K562 (cell line): ENCODE results near the gene FRMPD4. TPM values are rescaled to one million over a fixed set of nuclear protein-coding genes. Genes with fewer than 3 reads are reported as not detected.

Source experiments
- ATAC-seq: fragments of 200-7000 bp; cut with Tn5 transposase; 3 replicates; pipeline ENCODE4 v1.9.1; 2020; ENCODE audit warnings: moderate library complexity
- BruUV-seq: library from RNA; stranded (reverse); fragments of 400-500 nt; replicated peaks from 2 replicates; lab custom pipeline; 2021; lab: Mats Ljungman, UMichigan
- CTCF ChIA-PET: fragments of 300-600 bp; formaldehyde crosslinking; extraction: SDS; loops from one replicate; lab custom pipeline; 2021; ENCODE audit warnings: low intra/inter-chr PET ratio; lab: Yijun Ruan, JAX
- POLR2A ChIA-PET: fragments of 300-600, 350-650 bp; sonication (Branson Sonifier 250); formaldehyde crosslinking; extraction: SDS; loops from one replicate; lab custom pipeline; 2021; ENCODE audit warnings: antibody characterized with exemption, inconsistent platforms; lab: Yijun Ruan, JAX
- DNase-seq, 4 experiments: peaks; one replicate each; pipeline versions ENCODE4 v3.0.0 to v3.0.0-alpha.2; 2011 to 2018; ENCODE audit warnings: low spot score in 3 of 4, mixed read lengths in 3 of 4; ENCODE audit errors: extremely low read depth in 1 of 4
- FAIRE-seq: peaks from 2 replicates; lab custom pipeline; 2011; peaks lifted over from hg19 to GRCh38; lab: Jason Lieb, UNC
- H2AFZ ChIP-seq: 2 replicates; pipeline ENCODE4 v1.6.0; 2011; ENCODE audit warnings: low read depth, low read length, control low read depth, inconsistent platforms
- H3K27ac ChIP-seq: fragments of 200-600 bp; 3 replicates; pipeline ENCODE4 v1.8.0; 2011; ENCODE audit warnings: low read depth, mild to moderate bottlenecking, control low read depth, inconsistent platforms, low read length, moderate library complexity, mixed read lengths; ENCODE audit errors: extremely low read depth
- H3K27me3 ChIP-seq, 2 experiments: fragments of 300-600 bp in 1 of 2; 2 replicates in 1 of 2; 3 replicates in 1 of 2; pipeline versions ENCODE4 v1.6.0 to v1.8.0; 2011; ENCODE audit warnings: inconsistent platforms in 2 of 2, low read length in 2 of 2, mild to moderate bottlenecking in 1 of 2, mixed read lengths in 1 of 2, moderate library complexity in 1 of 2; ENCODE audit not compliant: control insufficient read depth in 2 of 2, insufficient read depth in 2 of 2
- H3K36me3 ChIP-seq: fragments of 300-600 bp; 3 replicates; pipeline ENCODE4 v1.8.0; 2011; ENCODE audit warnings: mild to moderate bottlenecking, low read length, inconsistent platforms; ENCODE audit not compliant: control insufficient read depth, insufficient read depth
- H3K4me1 ChIP-seq, 2 experiments: fragments of 200-600 bp in 1 of 2; replicated peaks in 1 of 2; 2 replicates in 1 of 2; 3 replicates in 1 of 2; pipeline versions ENCODE4 v1.5.1 to v1.8.0; 2011; ENCODE audit warnings: inconsistent platforms in 2 of 2, low read length in 2 of 2, mild to moderate bottlenecking in 1 of 2, mixed read lengths in 1 of 2, moderate library complexity in 1 of 2; ENCODE audit not compliant: control insufficient read depth in 2 of 2, insufficient read depth in 2 of 2
- H3K4me2 ChIP-seq: 2 replicates; pipeline ENCODE4 v1.6.1; 2011; ENCODE audit warnings: low read length, control low read depth, inconsistent platforms, mixed read lengths; ENCODE audit not compliant: insufficient read depth
- H3K4me3 ChIP-seq: fragments of 200-600 bp; sonication (generic), shearing (Covaris generic); 2 replicates; pipeline ENCODE4 v1.5.1; 2016; ENCODE audit warnings: control low read depth, inconsistent platforms
- H3K79me2 ChIP-seq: fragments of 200-600 bp; 3 replicates; pipeline ENCODE4 v1.8.0; 2011; ENCODE audit warnings: low read length, inconsistent platforms; ENCODE audit not compliant: control insufficient read depth, insufficient read depth
- H3K9ac ChIP-seq, 2 experiments: 2 replicates each; pipeline versions ENCODE4 v1.6.0 to v1.6.1; 2011; ENCODE audit warnings: low read depth in 2 of 2, low read length in 2 of 2, control low read depth in 1 of 2, inconsistent platforms in 1 of 2, mild to moderate bottlenecking in 1 of 2, mixed read lengths in 1 of 2; ENCODE audit not compliant: insufficient read depth in 1 of 2
- H3K9me1 ChIP-seq: one replicate; pipeline ENCODE4 v1.6.0; 2011; ENCODE audit warnings: inconsistent platforms, mild to moderate bottlenecking, low read length, moderate library complexity; ENCODE audit not compliant: control insufficient read depth, insufficient read depth
- H3K9me3 ChIP-seq: replicated peaks from 2 replicates; pipeline ENCODE4 v1.5.1; 2011; ENCODE audit warnings: low read depth, low read length, inconsistent platforms; ENCODE audit not compliant: control insufficient read depth, insufficient read depth
- H4K20me1 ChIP-seq: replicated peaks from 2 replicates; pipeline ENCODE4 v1.6.1; 2011; ENCODE audit warnings: low read length, inconsistent platforms, mixed read lengths; ENCODE audit not compliant: control insufficient read depth, insufficient read depth
- BACH1 ChIP-seq: fragments of 200-800 bp; sonication (Bioruptor generic); IDR thresholded peaks from 2 replicates; pipeline ENCODE4 v1.6.1; 2016; ENCODE audit warnings: missing genetic modification characterization, missing compliant biosample characterization
- MCM3 ChIP-seq: fragments of 450-650 bp; IDR thresholded peaks from 2 replicates; pipeline ENCODE4 v1.6.1; 2016
- MED1 ChIP-seq: sonication (generic); formaldehyde crosslinking; IDR thresholded peaks from 2 replicates; pipeline ENCODE4 v1.8.1; 2023; ENCODE audit warnings: missing genetic modification reagents, borderline replicate concordance
- NFE2 ChIP-seq: IDR thresholded peaks from 2 replicates; pipeline ENCODE4 v1.6.1; 2014; ENCODE audit warnings: antibody characterized with exemption, low read depth
- RBM25 ChIP-seq: fragments of 200-400 bp; formaldehyde crosslinking; IDR thresholded peaks from 2 replicates; pipeline ENCODE4 v1.6.1; 2018; ENCODE audit warnings: low read length, low read depth, moderate library complexity; ENCODE audit not compliant: severe bottlenecking
- SLC30A9 ChIP-seq: fragments of 250-450 bp; sonication (Bioruptor Pico); IDR thresholded peaks from 2 replicates; pipeline ENCODE4 v1.8.0; 2022; ENCODE audit warnings: mild to moderate bottlenecking, moderate library complexity
- SMARCA4 ChIP-seq: fragments of 450-650 bp; IDR thresholded peaks from 2 replicates; pipeline ENCODE4 v1.6.1; 2016
- TSC22D4 ChIP-seq: fragments of 450-650 bp; IDR thresholded peaks from 2 replicates; pipeline ENCODE4 v1.6.1; 2016; ENCODE audit warnings: missing genetic modification characterization, missing biosample characterization, control low read depth
- XRCC5 ChIP-seq: fragments of 200-400 bp; formaldehyde crosslinking; IDR thresholded peaks from 2 replicates; pipeline ENCODE4 v1.6.1; 2017; ENCODE audit warnings: low read depth, mild to moderate bottlenecking, low read length
- ZNF140 ChIP-seq: fragments of 250-450 bp; sonication (Bioruptor Pico); IDR thresholded peaks from 2 replicates; pipeline ENCODE4 v1.8.0; 2021; ENCODE audit warnings: moderate library complexity, mild to moderate bottlenecking, inconsistent platforms
- ZNF324 ChIP-seq: fragments of 250-450 bp; sonication (Bioruptor Pico); IDR thresholded peaks from 2 replicates; pipeline ENCODE4 v1.4.0; 2020; ENCODE audit warnings: mild to moderate bottlenecking
- ZSCAN32 ChIP-seq: fragments of 450-650 bp; formaldehyde crosslinking; IDR thresholded peaks from 2 replicates; pipeline ENCODE4 v1.4.0; 2020; ENCODE audit warnings: mild to moderate bottlenecking, moderate library complexity
- in situ Hi-C: fragments of 300-500 bp; cut with MboI; formaldehyde crosslinking; loops from 4 replicates; pipeline ENCODE4 v1.15.0; 2018; ENCODE audit warnings: inconsistent platforms, mixed read lengths
- intact Hi-C: fragments of 100-400 bp; cut with micrococcal nuclease; formaldehyde crosslinking; loops from 2 replicates; pipeline ENCODE4 v1.14.2; 2022
- polyA plus RNA-seq, 8 experiments: library from polyadenylated mRNA; depleted of rRNA in 4 of 8; stranded (reverse) in 5 of 8; unstranded in 3 of 8; fragments of >200 nt; fragmentation: Nextera tagmentation in 2 of 8; fragmentation: Illumina TruSeq in 1 of 8; extraction: Ambion mirVana in 2 of 8; extraction: Trizol in 1 of 8; gene quantifications; 2 replicates each; pipeline versions ENCODE4 v1.2.1 to v1.2.3, GENCODE V29; 2011 to 2014; ENCODE audit warnings: inconsistent platforms in 1 of 8, missing spikeins in 1 of 8
- total RNA-seq, 7 experiments: library from RNA; depleted of rRNA in 6 of 7; stranded (reverse); fragments of >200 nt in 6 of 7; fragmentation: Illumina TruSeq in 2 of 7; extraction: Trizol in 2 of 7; gene quantifications; 2 replicates each; pipeline versions ENCODE4 v1.2.1 to v1.2.3, GENCODE V29; 2011 to 2021; ENCODE audit warnings: low replicate concordance in 1 of 7
- TF ChIP-seq, protein P1 (sequence below): fragments of 250-450 bp; sonication (Bioruptor Pico); IDR thresholded peaks from 2 replicates; pipeline ENCODE4 v1.4.0; 2020; ENCODE audit warnings: borderline replicate concordance
- TF ChIP-seq, protein P2 (sequence below): fragments of 450-650 bp; IDR thresholded peaks from 2 replicates; pipeline ENCODE4 v1.7.0; 2016; ENCODE audit warnings: borderline replicate concordance
- TF ChIP-seq, protein P3 (sequence below): fragments of 450-650 bp; IDR thresholded peaks from 2 replicates; pipeline ENCODE4 v1.6.1; 2018; ENCODE audit not compliant: partially characterized antibody

The FRMPD4 gene
- total and polyA plus RNA-seq, 9 of the 15 experiments (the other 6 are each of a cell fraction or from before 2014, with no cell fraction given) = not detected

DNA sequence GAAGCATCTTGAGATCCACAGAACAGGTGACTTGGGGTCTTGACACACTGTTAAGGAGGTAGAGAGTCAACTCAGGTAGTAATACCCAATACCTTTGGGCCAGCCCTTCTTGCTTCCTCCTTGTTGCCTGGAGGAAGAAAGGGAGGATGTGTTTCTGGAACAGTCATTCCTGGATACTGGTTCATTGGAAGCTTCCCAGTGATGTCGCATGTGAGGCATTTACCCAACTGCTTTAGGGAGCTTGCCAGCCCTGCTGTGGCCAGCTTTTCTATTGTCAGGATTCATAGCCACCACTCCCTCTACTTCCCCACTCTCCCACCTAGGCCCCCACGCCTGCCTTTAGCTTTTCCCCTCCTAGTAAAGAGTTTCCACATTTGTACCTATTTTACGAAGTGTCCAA is 342.7 kb downstream of the FRMPD4 start (continued):
- TF ChIP-seq XRCC5 (no peak), BACH1 (tag) (no peak), ZNF140 (CRISPR knock-in tag) (no peak)
- TF ChIP-seq, protein P1, sequence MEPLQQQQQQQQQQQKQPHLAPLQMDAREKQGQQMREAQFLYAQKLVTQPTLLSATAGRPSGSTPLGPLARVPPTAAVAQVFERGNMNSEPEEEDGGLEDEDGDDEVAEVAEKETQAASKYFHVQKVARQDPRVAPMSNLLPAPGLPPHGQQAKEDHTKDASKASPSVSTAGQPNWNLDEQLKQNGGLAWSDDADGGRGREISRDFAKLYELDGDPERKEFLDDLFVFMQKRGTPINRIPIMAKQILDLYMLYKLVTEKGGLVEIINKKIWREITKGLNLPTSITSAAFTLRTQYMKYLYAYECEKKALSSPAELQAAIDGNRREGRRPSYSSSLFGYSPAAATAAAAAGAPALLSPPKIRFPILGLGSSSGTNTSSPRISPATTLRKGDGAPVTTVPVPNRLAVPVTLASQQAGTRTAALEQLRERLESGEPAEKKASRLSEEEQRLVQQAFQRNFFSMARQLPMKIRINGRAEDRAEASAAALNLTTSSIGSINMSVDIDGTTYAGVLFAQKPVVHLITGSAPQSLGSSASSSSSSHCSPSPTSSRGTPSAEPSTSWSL (CRISPR knock-in tag) = no peak
- TF ChIP-seq, all 486 proteins: peak for 0

DNA sequence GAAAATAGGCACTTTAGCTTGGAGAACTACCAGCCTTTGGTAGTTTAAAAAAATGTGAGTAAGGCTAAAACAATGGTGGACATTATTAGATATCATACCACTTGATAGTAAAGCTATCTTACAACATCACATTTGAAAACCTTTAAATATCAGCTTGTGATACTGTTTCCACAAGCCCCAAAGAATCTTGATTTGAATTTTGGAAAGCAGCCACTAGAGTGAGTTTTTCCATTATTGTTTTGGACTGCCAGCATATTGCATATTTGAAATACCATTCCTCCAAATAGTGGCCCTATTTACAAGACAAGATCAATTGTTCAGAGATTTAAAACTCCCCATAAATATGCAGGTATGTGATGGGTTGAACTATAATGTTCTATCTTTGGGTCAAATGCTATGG is 349.9 kb downstream of the FRMPD4 start:
- POLR2A ChIA-PET = interaction anchor here (0.6 kb wide), 1 partner anchor 154 kb away, joined by 3 read pairs; no protein-coding TSS in a partner anchor
- Histone ChIP-seq H3K4me1 (no peaks in the 10 kb centered on the region), H3K36me3 (no peaks in the 10 kb centered on the region), H3K4me2 (no peak overlapping the region), H3K9me3 (no peaks in the 10 kb centered on the region), H3K4me3 (no peak overlapping the region), H2AFZ (no peak overlapping the region), H4K20me1 (no peaks in the 10 kb centered on the region), H3K9me1 (no peaks in the 10 kb centered on the region), H3K27ac (no peak overlapping the region), H3K79me2 (no peaks in the 10 kb centered on the region), H3K9ac (no peak overlapping the region), H3K27me3 (no peaks in the 10 kb centered on the region)
- in situ Hi-C loops (no loop called here), intact Hi-C loops (no loop called here)
- no peak for FAIRE-seq
- ATAC-seq = no peak
- BruUV-seq = no TSS peak
- no peak for DNase-seq
- CTCF ChIA-PET = no interaction called here
- TF ChIP-seq RBM25 (no peak), NFE2 (no peak), MCM3 (no peak), ZSCAN32 (no peak), TSC22D4 (tag) (no peak), SLC30A9 (CRISPR knock-in tag) (no peak), ZNF324 (no peak), MED1 (CRISPR knock-in tag) (no peak), SMARCA4 (no peak)
- TF ChIP-seq, protein P2, sequence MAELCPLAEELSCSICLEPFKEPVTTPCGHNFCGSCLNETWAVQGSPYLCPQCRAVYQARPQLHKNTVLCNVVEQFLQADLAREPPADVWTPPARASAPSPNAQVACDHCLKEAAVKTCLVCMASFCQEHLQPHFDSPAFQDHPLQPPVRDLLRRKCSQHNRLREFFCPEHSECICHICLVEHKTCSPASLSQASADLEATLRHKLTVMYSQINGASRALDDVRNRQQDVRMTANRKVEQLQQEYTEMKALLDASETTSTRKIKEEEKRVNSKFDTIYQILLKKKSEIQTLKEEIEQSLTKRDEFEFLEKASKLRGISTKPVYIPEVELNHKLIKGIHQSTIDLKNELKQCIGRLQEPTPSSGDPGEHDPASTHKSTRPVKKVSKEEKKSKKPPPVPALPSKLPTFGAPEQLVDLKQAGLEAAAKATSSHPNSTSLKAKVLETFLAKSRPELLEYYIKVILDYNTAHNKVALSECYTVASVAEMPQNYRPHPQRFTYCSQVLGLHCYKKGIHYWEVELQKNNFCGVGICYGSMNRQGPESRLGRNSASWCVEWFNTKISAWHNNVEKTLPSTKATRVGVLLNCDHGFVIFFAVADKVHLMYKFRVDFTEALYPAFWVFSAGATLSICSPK = no peak
- TF ChIP-seq, protein P3, sequence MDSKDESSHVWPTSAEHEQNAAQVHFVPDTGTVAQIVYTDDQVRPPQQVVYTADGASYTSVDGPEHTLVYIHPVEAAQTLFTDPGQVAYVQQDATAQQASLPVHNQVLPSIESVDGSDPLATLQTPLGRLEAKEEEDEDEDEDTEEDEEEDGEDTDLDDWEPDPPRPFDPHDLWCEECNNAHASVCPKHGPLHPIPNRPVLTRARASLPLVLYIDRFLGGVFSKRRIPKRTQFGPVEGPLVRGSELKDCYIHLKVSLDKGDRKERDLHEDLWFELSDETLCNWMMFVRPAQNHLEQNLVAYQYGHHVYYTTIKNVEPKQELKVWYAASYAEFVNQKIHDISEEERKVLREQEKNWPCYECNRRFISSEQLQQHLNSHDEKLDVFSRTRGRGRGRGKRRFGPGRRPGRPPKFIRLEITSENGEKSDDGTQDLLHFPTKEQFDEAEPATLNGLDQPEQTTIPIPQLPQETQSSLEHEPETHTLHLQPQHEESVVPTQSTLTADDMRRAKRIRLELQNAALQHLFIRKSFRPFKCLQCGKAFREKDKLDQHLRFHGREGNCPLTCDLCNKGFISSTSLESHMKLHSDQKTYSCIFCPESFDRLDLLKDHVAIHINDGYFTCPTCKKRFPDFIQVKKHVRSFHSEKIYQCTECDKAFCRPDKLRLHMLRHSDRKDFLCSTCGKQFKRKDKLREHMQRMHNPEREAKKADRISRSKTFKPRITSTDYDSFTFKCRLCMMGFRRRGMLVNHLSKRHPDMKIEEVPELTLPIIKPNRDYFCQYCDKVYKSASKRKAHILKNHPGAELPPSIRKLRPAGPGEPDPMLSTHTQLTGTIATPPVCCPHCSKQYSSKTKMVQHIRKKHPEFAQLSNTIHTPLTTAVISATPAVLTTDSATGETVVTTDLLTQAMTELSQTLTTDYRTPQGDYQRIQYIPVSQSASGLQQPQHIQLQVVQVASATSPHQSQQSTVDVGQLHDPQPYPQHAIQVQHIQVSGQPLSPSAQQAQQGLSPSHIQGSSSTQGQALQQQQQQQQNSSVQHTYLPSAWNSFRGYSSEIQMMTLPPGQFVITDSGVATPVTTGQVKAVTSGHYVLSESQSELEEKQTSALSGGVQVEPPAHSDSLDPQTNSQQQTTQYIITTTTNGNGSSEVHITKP = no peak
